ENCODE data around the gene BACE1-AS.
"Not testable (repeated sequence)": the region's sequence is repeated elsewhere in the genome, so short reads cannot be mapped to it uniquely, and the experiment has no call there.

BACE1-AS gene

GRCh38 chr11:117290809-117291396, at the start of gene BACE1-AS:
BACE1-AS (plus strand) TSS chr11:117291346.
- DNase-seq, result no peak

GRCh38 chr11:117248341-117248740, 42.8 kb upstream of the BACE1-AS start:
- no peak for DNase-seq

GRCh38 chr11:117249571-117249970, 41.6 kb upstream of the BACE1-AS start:
- DNase-seq, result no peak

GRCh38 chr11:117251506-117251905, 39.6 kb upstream of the BACE1-AS start:
- DNase-seq, result no peak

- no peak for DNase-seq
These were observed 35.2 kb upstream of the BACE1-AS start for GRCh38 chr11:117255966-117256365.

GRCh38 chr11:117256573-117256972, 34.6 kb upstream of the BACE1-AS start:
- DNase-seq, result no peak

- no peak for DNase-seq
These were observed 32.6 kb upstream of the BACE1-AS start for GRCh38 chr11:117258576-117258975.

- DNase-seq, result no peak
These were observed 31.7 kb upstream of the BACE1-AS start for GRCh38 chr11:117259417-117259816.

- DNase-seq, result not testable (repeated sequence)
These were observed 26.4 kb upstream of the BACE1-AS start for GRCh38 chr11:117264624-117265323.

GRCh38 chr11:117265745-117266144, 25.4 kb upstream of the BACE1-AS start:
- no peak for DNase-seq

GRCh38 chr11:117269856-117270255, 21.3 kb upstream of the BACE1-AS start:
- no peak for DNase-seq

GRCh38 chr11:117271208-117271607, 19.9 kb upstream of the BACE1-AS start:
- DNase-seq, result no peak

- not testable (repeated sequence) for DNase-seq
These were observed 19.0 kb upstream of the BACE1-AS start for GRCh38 chr11:117272175-117272574.

- DNase-seq, result no peak
These were observed 17.4 kb upstream of the BACE1-AS start for GRCh38 chr11:117273550-117274289.

GRCh38 chr11:117278347-117278746, 12.8 kb upstream of the BACE1-AS start:
- DNase-seq, result no peak

GRCh38 chr11:117279711-117280376, 11.3 kb upstream of the BACE1-AS start:
- no peak for DNase-seq

GRCh38 chr11:117281159-117281558, 10.0 kb upstream of the BACE1-AS start:
- DNase-seq, result no peak

- DNase-seq, result no peak
These were observed 9.3 kb upstream of the BACE1-AS start for GRCh38 chr11:117281869-117282268.

- DNase-seq, result no peak
These were observed 8.2 kb upstream of the BACE1-AS start for GRCh38 chr11:117282956-117283355.

GRCh38 chr11:117284053-117284452, 7.1 kb upstream of the BACE1-AS start:
- DNase-seq, result no peak

- DNase-seq, result no peak
These were observed 4.6 kb upstream of the BACE1-AS start for GRCh38 chr11:117286588-117286987.

GRCh38 chr11:117287668-117288067, 3.5 kb upstream of the BACE1-AS start:
- no peak for DNase-seq

- no peak for DNase-seq
These were observed 1.4 kb upstream of the BACE1-AS start for GRCh38 chr11:117289795-117290194.

Data from hippocampal formation (tissue), 2 donors.